GM19035 (cell line): ENCODE results near the gene ITPRID2.
"Not testable (repeated sequence)": the region's sequence is repeated elsewhere in the genome, so short reads cannot be mapped to it uniquely, and the experiment has no call there.

Source experiments
- ATAC-seq: cut with Tn5 transposase; IDR thresholded peaks from one replicate; pipeline ENCODE4 v1.9.1; 2021; ENCODE audit not compliant: unreplicated experiment

Gene ITPRID2

GRCh38 chr2:181915102-181915501 lies 23.6 kb downstream of the ITPRID2 start:
- ATAC-seq = no peak

- ATAC-seq = no peak
Measured at GRCh38 chr2:181916726-181917718, 25.5 kb downstream of the ITPRID2 start.

- no peak for ATAC-seq
Measured at GRCh38 chr2:181918188-181918587, 26.7 kb downstream of the ITPRID2 start.

GRCh38 chr2:181923121-181923520 lies 31.6 kb downstream of the ITPRID2 start:
- ATAC-seq = no peak

- ATAC-seq = no peak
Measured at GRCh38 chr2:181924336-181924735, 32.8 kb downstream of the ITPRID2 start.

- no peak for ATAC-seq
Measured at GRCh38 chr2:181934694-181935093, 43.2 kb downstream of the ITPRID2 start.

- ATAC-seq = no peak
Measured at GRCh38 chr2:181937473-181937872, 45.9 kb downstream of the ITPRID2 start.

- no peak for ATAC-seq
Measured at GRCh38 chr2:181943411-181944124, 52.0 kb downstream of the ITPRID2 start.

- ATAC-seq = no peak
Measured at GRCh38 chr2:181944164-181944913, 52.8 kb downstream of the ITPRID2 start.

- ATAC-seq = no peak
Measured at GRCh38 chr2:181944914-181945291, 53.4 kb downstream of the ITPRID2 start.

- no peak for ATAC-seq
Measured at GRCh38 chr2:181946444-181947127, 55.1 kb downstream of the ITPRID2 start.

- ATAC-seq = no peak
Measured at GRCh38 chr2:181947273-181947672, 55.7 kb downstream of the ITPRID2 start.

GRCh38 chr2:181948227-181948626 lies 56.7 kb downstream of the ITPRID2 start:
- no peak for ATAC-seq

GRCh38 chr2:181949047-181949446 lies 57.5 kb downstream of the ITPRID2 start:
- ATAC-seq = no peak

GRCh38 chr2:181952404-181953226 lies 61.1 kb downstream of the ITPRID2 start:
- ATAC-seq = no peak

- peak; percentile 86 for ATAC-seq
Measured at GRCh38 chr2:181953881-181954537, 62.5 kb downstream of the ITPRID2 start.

GRCh38 chr2:181954538-181954883 lies 63.0 kb downstream of the ITPRID2 start:
- no peak for ATAC-seq

- ATAC-seq = no peak
Measured at GRCh38 chr2:181955010-181955409, 63.5 kb downstream of the ITPRID2 start.

- ATAC-seq = not testable (repeated sequence)
Measured at GRCh38 chr2:181955866-181956265, 64.3 kb downstream of the ITPRID2 start.
